HG03469 (cell line): ENCODE results near the gene SAMD4B.
"Not testable (repeated sequence)": the region's sequence is repeated elsewhere in the genome, so short reads cannot be mapped to it uniquely, and the experiment has no call there.

Source experiments
- ATAC-seq: cut with Tn5 transposase; IDR thresholded peaks from one replicate; pipeline ENCODE4 v1.9.1; 2021; ENCODE audit warnings: mild to moderate bottlenecking, moderate library complexity, moderate number of reproducible peaks; ENCODE audit not compliant: unreplicated experiment

SAMD4B gene

GRCh38 chr19:39310558-39311311 is 31.5 kb upstream of the SAMD4B start:
- no peak for ATAC-seq

- ATAC-seq, result no peak
These were observed 28.0 kb upstream of the SAMD4B start for GRCh38 chr19:39314016-39314728.

- ATAC-seq, result no peak
These were observed 26.3 kb upstream of the SAMD4B start for GRCh38 chr19:39315933-39316332.

GRCh38 chr19:39316627-39317321 is 25.4 kb upstream of the SAMD4B start:
- no peak for ATAC-seq

GRCh38 chr19:39317476-39317875 is 24.7 kb upstream of the SAMD4B start:
- no peak for ATAC-seq

GRCh38 chr19:39318071-39318470 is 24.1 kb upstream of the SAMD4B start:
- no peak for ATAC-seq

GRCh38 chr19:39318690-39319089 is 23.5 kb upstream of the SAMD4B start:
- ATAC-seq, result no peak

GRCh38 chr19:39319098-39319891 is 22.9 kb upstream of the SAMD4B start:
- ATAC-seq, result no peak

GRCh38 chr19:39319892-39320248 is 22.4 kb upstream of the SAMD4B start:
- no peak for ATAC-seq

GRCh38 chr19:39321117-39321831 is 20.9 kb upstream of the SAMD4B start:
- ATAC-seq, result no peak

- ATAC-seq, result no peak
These were observed 20.4 kb upstream of the SAMD4B start for GRCh38 chr19:39321832-39322176.

GRCh38 chr19:39324242-39324842 is 17.9 kb upstream of the SAMD4B start:
- ATAC-seq, result no peak

GRCh38 chr19:39325778-39326665 is 16.2 kb upstream of the SAMD4B start:
- ATAC-seq, result no peak

GRCh38 chr19:39327363-39328045 is 14.7 kb upstream of the SAMD4B start:
- no peak for ATAC-seq

- no peak for ATAC-seq
These were observed 14.0 kb upstream of the SAMD4B start for GRCh38 chr19:39328046-39328705.

- no peak for ATAC-seq
These were observed 12.3 kb upstream of the SAMD4B start for GRCh38 chr19:39329948-39330347.

GRCh38 chr19:39332293-39332692 is 9.9 kb upstream of the SAMD4B start:
- no peak for ATAC-seq

- not testable (repeated sequence) for ATAC-seq
These were observed 9.5 kb upstream of the SAMD4B start for GRCh38 chr19:39332738-39333137.
